Fibroblast of villous mesenchyme (primary cell): ENCODE measurements around the gene NPY5R. TPM values are rescaled to one million over a fixed set of nuclear protein-coding genes. Genes with fewer than 3 reads are reported as not detected.
A peak's percentile ranks its signal among the peaks of the same experiment; 100 is the strongest.

Source experiments
- DNase-seq: peaks from one replicate; pipeline ENCODE4 v3.0.0-alpha.2; 2010; ENCODE audit warnings: low read depth
- H3K4me3 ChIP-seq: 2 replicates; pipeline ENCODE4 v1.5.1; 2011; ENCODE audit warnings: low read depth, mild to moderate bottlenecking, low read length
- CTCF ChIP-seq: IDR thresholded peaks from 2 replicates; pipeline ENCODE4 v1.5.1; 2012; ENCODE audit warnings: low read depth, mild to moderate bottlenecking, low read length; ENCODE audit not compliant: insufficient read depth
- total RNA-seq: library from RNA; depleted of rRNA; stranded (reverse); fragments of >200 nt; gene quantifications from 2 replicates; pipeline ENCODE4 v1.2.3, GENCODE V29; 2012

The NPY5R gene
- total RNA-seq, 1 donor = 0.43 TPM

GRCh38 chr4:163382178-163382869 lies 38.6 kb downstream of the NPY5R start:
- H3K4me3 ChIP-seq = no peak overlapping the region
- no peak for DNase-seq
- no peak for TF ChIP-seq CTCF

GRCh38 chr4:163384434-163384833 lies 40.7 kb downstream of the NPY5R start:
- no peak for TF ChIP-seq CTCF
- no peak for DNase-seq
- no peak overlapping the region for H3K4me3 ChIP-seq

GRCh38 chr4:163384926-163385325 lies 41.2 kb downstream of the NPY5R start:
- TF ChIP-seq CTCF = no peak
- DNase-seq = peak; percentile 74
- H3K4me3 ChIP-seq = no peak overlapping the region

GRCh38 chr4:163385466-163385865 lies 41.8 kb downstream of the NPY5R start:
- TF ChIP-seq CTCF = no peak
- no peak for DNase-seq
- H3K4me3 ChIP-seq = no peak overlapping the region

GRCh38 chr4:163391756-163392155 lies 48.1 kb downstream of the NPY5R start:
- peak; percentile 45 for DNase-seq
- no peak overlapping the region for H3K4me3 ChIP-seq
- no peak for TF ChIP-seq CTCF

- no peak for TF ChIP-seq CTCF
- peak; percentile 93 for DNase-seq
- no peak overlapping the region for H3K4me3 ChIP-seq
Observed at GRCh38 chr4:163392328-163392727, 48.6 kb downstream of the NPY5R start.

- no peak for DNase-seq
- H3K4me3 ChIP-seq = no peak overlapping the region
- no peak for TF ChIP-seq CTCF
Observed at GRCh38 chr4:163393471-163393870, 49.8 kb downstream of the NPY5R start.
